Adrenal gland (tissue), 12 donors: Measurements from ENCODE around the gene HSDL1. TPM values are rescaled to one million over a fixed set of nuclear protein-coding genes. Genes with fewer than 3 reads are reported as not detected.

Experiments used
- DNase-seq, 7 donors: peaks; one replicate each; pipeline ENCODE4 v3.0.0-alpha.2; 2019 to 2020
- H3K27ac ChIP-seq, 5 donors: fragments of 200-600 bp; sonication (generic) in 4 of 5; 1 replicate in 3 of 5; 2 replicates in 2 of 5; pipeline versions ENCODE4 v1.5.1 to v1.8.0; 2016 to 2020; ENCODE audit warnings: mild to moderate bottlenecking in 1 of 5
- H3K27me3 ChIP-seq: fragments of 200-600 bp; 2 replicates; pipeline ENCODE4 v1.8.0; 2021
- H3K36me3 ChIP-seq, 2 donors: fragments of 200-600 bp; replicated peaks in 1 of 2; 1 replicate in 1 of 2; 2 replicates in 1 of 2; pipeline versions ENCODE4 v1.5.1 to v1.8.0; 2018 to 2022
- H3K4me1 ChIP-seq, 2 donors: fragments of 200-600 bp; replicated peaks in 1 of 2; 1 replicate in 1 of 2; 2 replicates in 1 of 2; pipeline versions ENCODE4 v1.5.1 to v1.8.0; 2018 to 2021
- H3K4me3 ChIP-seq, 4 donors: fragments of 200-600 bp; sonication (generic) in 3 of 4; one replicate each; pipeline ENCODE4 v1.5.1; 2016 to 2018
- H3K9me3 ChIP-seq, 3 donors: fragments of 200-600 bp; sonication (generic) in 1 of 3; replicated peaks in 1 of 3; 1 replicate in 2 of 3; 2 replicates in 1 of 3; pipeline versions ENCODE4 v1.5.1 to v1.8.0; 2016 to 2021
- CTCF ChIP-seq, 6 experiments: fragments of 450-650 bp in 4 of 6; fragments of 200-600 bp in 2 of 6; sonication (generic) in 1 of 6; IDR thresholded peaks; 1 replicate in 5 of 6; 2 replicates in 1 of 6; pipeline versions ENCODE4 v1.5.1 to v1.8.0; 2016 to 2021; ENCODE audit warnings: antibody characterized with exemption in 6 of 6, mild to moderate bottlenecking in 2 of 6, moderate library complexity in 1 of 6
- POLR2A ChIP-seq, 2 donors: fragments of 450-650 bp; IDR thresholded peaks; one replicate each; pipeline ENCODE4 v1.6.1; 2017; ENCODE audit warnings: antibody characterized with exemption in 2 of 2, mild to moderate bottlenecking in 2 of 2, moderate library complexity in 1 of 2
- WGBS, 4 donors: extraction: QIAGEN DNeasy Blood & Tissue Kit in 2 of 4; methylation state at CpG; one replicate each; pipeline versions ENCODE4 v1.1.5 to v1.1.7; 2013 to 2017; 5-methylcytosine and 5-hydroxymethylcytosine counted together
- intact Hi-C, 2 donors: fragments of 100-400 bp; cut with DNase I; formaldehyde crosslinking; loops; one replicate each; pipeline versions ENCODE4 v1.14.1 to v1.15.0; 2022 to 2023
- polyA plus RNA-seq, 3 donors: library from polyadenylated mRNA; stranded (reverse); fragments of 200-250 nt in 2 of 3; fragments of 350-450 nt in 1 of 3; fragmentation: Illumina TruSeq in 1 of 3; extraction: RNeasy Lipid Tissue Mini Kit (QIAGEN cat#74804) in 1 of 3; gene quantifications; one replicate each; pipeline ENCODE4 v1.2.3, GENCODE V29; 2013 to 2014
- total RNA-seq, 9 donors: library from RNA; depleted of rRNA in 4 of 9; stranded (reverse); fragments of >200 nt in 4 of 9; fragments of 120-200 nt in 1 of 9; fragmentation: NEBNext Ultra II Directional in 1 of 9; extraction: Animal tissue kit (Norgen Biotek cat#: 25700) in 1 of 9; gene quantifications; one replicate each; pipeline versions ENCODE4 v1.1.0 to v1.2.4, GENCODE V29; 2013 to 2023
- donor health status: healthy with polysubstance abuse.
- donor health status: Bipolar disorder and iron deficiency.
- donor health status: DM: yes; HTN: yes; CAD: no.
- donor health status: DM: no; HTN: no; CAD: no.
- donor health status: DM: no; HTN: no; CAD: no.
- donor health status: DM: yes; HTN: yes; CAD: no.

Gene HSDL1
- total and polyA plus RNA-seq, 12 donors, result 18.8 to 122 (median 31.5) TPM

- WGBS, 4 donors, result 78 to 85% (median 81%) methylated on average over 5 of the region's 5 CpGs
- intact Hi-C loops, result no loop called here
- Histone ChIP-seq H3K4me3 (no peak overlapping the region), H3K9me3 (no peaks in the 10 kb centered on the region), H3K36me3 (peaks cover 0 to 23% of the 10 kb centered on the region in 2 donors), H3K27me3 (no peaks in the 10 kb centered on the region), H3K4me1 (peaks cover 0 to 3% of the 10 kb centered on the region in 2 donors), H3K27ac (no peak overlapping the region)
- TF ChIP-seq POLR2A (IDR thresholded peaks at IDR 0.05) (no peak), CTCF (IDR thresholded peaks at IDR 0.05) (no peak)
- DNase-seq, result no peak
Observed at GRCh38 chr16:84131117-84131516, 13.9 kb downstream of the HSDL1 start.

- Histone ChIP-seq H3K27me3 (no peaks in the 10 kb centered on the region), H3K4me1 (no peaks in the 10 kb centered on the region), H3K4me3 (no peak overlapping the region), H3K36me3 (peaks cover 0 to 27% of the 10 kb centered on the region in 2 donors), H3K27ac (no peak overlapping the region), H3K9me3 (no peaks in the 10 kb centered on the region)
- no peak for TF ChIP-seq POLR2A (IDR thresholded peaks at IDR 0.05)
- TF ChIP-seq CTCF (IDR thresholded peaks at IDR 0.05), result no peak
- WGBS, 4 donors, result 89 to 94% (median 90%) methylated on average over 7 of the region's 7 CpGs
- DNase-seq, result no peak
- intact Hi-C loops, result no loop called here
Observed at GRCh38 chr16:84124257-84125073, 20.5 kb downstream of the HSDL1 start.

- Histone ChIP-seq H3K9me3 (no peaks in the 10 kb centered on the region), H3K27ac (no peak overlapping the region), H3K4me1 (no peaks in the 10 kb centered on the region), H3K36me3 (peaks cover 0 to 11% of the 10 kb centered on the region in 2 donors), H3K27me3 (no peaks in the 10 kb centered on the region), H3K4me3 (no peak overlapping the region)
- WGBS, 4 donors, result 90 to 92% (median 92%) methylated on average over 7 to 10 of the region's 10 CpGs
- intact Hi-C loops, result no loop called here
- no peak for DNase-seq
- TF ChIP-seq POLR2A (IDR thresholded peaks at IDR 0.05) (no peak), CTCF (IDR thresholded peaks at IDR 0.05) (no peak)
Observed at GRCh38 chr16:84121007-84121406, 24.0 kb downstream of the HSDL1 start.

GRCh38 chr16:84120023-84120422 is 25.0 kb downstream of the HSDL1 start:
- Histone ChIP-seq H3K27ac (no peak overlapping the region), H3K27me3 (no peaks in the 10 kb centered on the region), H3K9me3 (no peaks in the 10 kb centered on the region), H3K4me1 (peaks cover 4 to 9% of the 10 kb centered on the region in 2 donors), H3K36me3 (peaks cover 0 to 11% of the 10 kb centered on the region in 2 donors), H3K4me3 (no peak overlapping the region)
- WGBS, 4 donors, result 71 to 83% (median 75%) methylated on average over 3 to 5 of the region's 5 CpGs
- intact Hi-C loops, result no loop called here
- TF ChIP-seq POLR2A (IDR thresholded peaks at IDR 0.05), result no peak
- TF ChIP-seq CTCF (IDR thresholded peaks at IDR 0.05), result no peak
- no peak for DNase-seq
